NCI-H1092 treated with DMSO at 0.1 percent for 48 hours (cell line): Measurements from ENCODE around the gene ATRNL1.
"Not testable (repeated sequence)": the region's sequence is repeated elsewhere in the genome, so short reads cannot be mapped to it uniquely, and the experiment has no call there.

ENCODE experiments used
- DNase-seq: peaks from one replicate; lab custom pipeline; 2025; lab: John Stamatoyannopoulos, UW

ATRNL1 gene

GRCh38 chr10:115084277-115084850 is 8.8 kb upstream of the ATRNL1 start:
- DNase-seq: no peak

GRCh38 chr10:115091161-115091560 is 2.0 kb upstream of the ATRNL1 start:
- DNase-seq: no peak

- no peak for DNase-seq
These were observed 959 bp upstream of the ATRNL1 start for GRCh38 chr10:115092258-115092554.

- peak; percentile 63 for DNase-seq
These were observed 445 bp upstream of the ATRNL1 start for GRCh38 chr10:115092555-115093285.

GRCh38 chr10:115093776-115094408 is 727 bp downstream of the ATRNL1 start:
- DNase-seq: peak; percentile 37

- DNase-seq: peak; percentile 5
These were observed 1.4 kb downstream of the ATRNL1 start for GRCh38 chr10:115094416-115095140.

GRCh38 chr10:115095758-115096157 is 2.6 kb downstream of the ATRNL1 start:
- no peak for DNase-seq

GRCh38 chr10:115103700-115104099 is 10.5 kb downstream of the ATRNL1 start:
- no peak for DNase-seq

- not testable (repeated sequence) for DNase-seq
These were observed 12.2 kb downstream of the ATRNL1 start for GRCh38 chr10:115105411-115105810.

- DNase-seq: no peak
These were observed 14.7 kb downstream of the ATRNL1 start for GRCh38 chr10:115107830-115108229.

GRCh38 chr10:115117301-115117700 is 24.1 kb downstream of the ATRNL1 start:
- no peak for DNase-seq

- no peak for DNase-seq
These were observed 25.2 kb downstream of the ATRNL1 start for GRCh38 chr10:115118346-115118745.

- no peak for DNase-seq
These were observed 32.3 kb downstream of the ATRNL1 start for GRCh38 chr10:115125505-115125904.

- peak; percentile 18 for DNase-seq
These were observed 36.6 kb downstream of the ATRNL1 start for GRCh38 chr10:115129752-115130151.

GRCh38 chr10:115136616-115137015 is 43.5 kb downstream of the ATRNL1 start:
- no peak for DNase-seq

- DNase-seq: no peak
These were observed 48.1 kb downstream of the ATRNL1 start for GRCh38 chr10:115141254-115141653.

- DNase-seq: no peak
These were observed 64.2 kb downstream of the ATRNL1 start for GRCh38 chr10:115157357-115157756.

GRCh38 chr10:115163129-115163528 is 70.0 kb downstream of the ATRNL1 start:
- no peak for DNase-seq

- DNase-seq: no peak
These were observed 71.1 kb downstream of the ATRNL1 start for GRCh38 chr10:115164220-115164619.

- DNase-seq: no peak
These were observed 74.6 kb downstream of the ATRNL1 start for GRCh38 chr10:115167751-115168150.

GRCh38 chr10:115171392-115171960 is 78.3 kb downstream of the ATRNL1 start:
- DNase-seq: no peak

GRCh38 chr10:115173915-115174443 is 80.8 kb downstream of the ATRNL1 start:
- DNase-seq: no peak
